ENCODE results near the gene ZNF276.

The ZNF276 gene

GRCh38 chr16:89733792-89734191 lies 12.5 kb downstream of the ZNF276 start:
- Histone ChIP-seq H3K18ac (ENCODE audit: low read length) (no peak overlapping the region), H3K79me1 (ENCODE audit: low read length) (no peaks in the 10 kb centered on the region), H3K23ac (ENCODE audit: low read length) (no peak overlapping the region), H2BK5ac (ENCODE audit: low read length) (no peak overlapping the region), H4K8ac (ENCODE audit: low read depth, low read length) (no peak overlapping the region), H2BK15ac (replicated peaks; ENCODE audit: low read depth) (no peak overlapping the region), H4K5ac (ENCODE audit: low read length) (no peak overlapping the region), H3K4me3 (ENCODE audit: low read length) (no peak overlapping the region), H3K27ac (ENCODE audit: low read depth, low read length) (no peak overlapping the region), H3K4me1 (ENCODE audit: control insufficient read depth, low read depth, low read length) (no peaks in the 10 kb centered on the region), H3K27me3 (ENCODE audit: insufficient read depth, low read length, poor library complexity) (no peaks in the 10 kb centered on the region), H3K4ac (ENCODE audit: low read depth, low read length) (no peak overlapping the region), H3K79me2 (ENCODE audit: control insufficient read depth, insufficient read depth, low read length) (no peaks in the 10 kb centered on the region), H2AK5ac (ENCODE audit: low read length) (no peak overlapping the region), H3K56ac (ENCODE audit: low read length) (no peak overlapping the region), H3K36me3 (ENCODE audit: control insufficient read depth, insufficient read depth, low read length) (peaks cover 18% of the 10 kb centered on the region), H3K9ac (ENCODE audit: low read length) (no peak overlapping the region), H2BK120ac (ENCODE audit: low read depth, low read length) (no peak overlapping the region), H3K4me2 (ENCODE audit: low read length) (no peak overlapping the region)
- DNase-seq = no peak
- no CpG with 5 or more reads among the region's 21 CpGs for WGBS (ENCODE audit: extremely low coverage, insufficient coverage, low lambda C conversion rate)

DNA sequence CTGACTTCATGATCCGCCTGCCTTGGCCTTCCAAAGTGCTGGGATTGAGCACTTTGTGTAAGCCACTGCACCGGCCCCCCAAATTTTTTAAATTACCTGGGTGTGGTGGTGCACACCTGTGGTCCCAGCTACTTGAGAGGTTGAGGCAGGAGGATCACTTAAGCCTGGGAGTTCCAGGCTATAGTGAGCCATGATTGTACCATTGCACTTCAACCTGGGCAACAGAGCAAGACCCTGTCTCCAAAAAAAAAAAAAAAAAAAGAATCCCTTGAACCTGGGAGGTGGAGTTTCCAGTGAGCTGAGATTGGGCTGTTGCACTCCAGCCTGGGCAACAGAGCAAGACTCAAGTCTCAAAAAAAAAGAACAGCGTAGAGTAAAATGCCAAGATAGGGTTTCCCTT lies 15.2 kb downstream of the ZNF276 start:
- Histone ChIP-seq H3K4ac (ENCODE audit: low read depth, low read length) (no peak overlapping the region), H3K4me1 (ENCODE audit: control insufficient read depth, low read depth, low read length) (no peaks in the 10 kb centered on the region), H3K27ac (ENCODE audit: low read depth, low read length) (no peak overlapping the region), H4K8ac (ENCODE audit: low read depth, low read length) (no peak overlapping the region), H3K36me3 (ENCODE audit: control insufficient read depth, insufficient read depth, low read length) (peaks cover 21% of the 10 kb centered on the region), H2BK120ac (ENCODE audit: low read depth, low read length) (no peak overlapping the region), H2AK5ac (ENCODE audit: low read length) (no peak overlapping the region), H3K4me2 (ENCODE audit: low read length) (no peak overlapping the region), H3K79me2 (ENCODE audit: control insufficient read depth, insufficient read depth, low read length) (no peaks in the 10 kb centered on the region), H2BK15ac (replicated peaks; ENCODE audit: low read depth) (no peak overlapping the region), H2BK5ac (ENCODE audit: low read length) (no peak overlapping the region), H3K56ac (ENCODE audit: low read length) (no peak overlapping the region), H3K27me3 (ENCODE audit: insufficient read depth, low read length, poor library complexity) (no peaks in the 10 kb centered on the region), H3K18ac (ENCODE audit: low read length) (no peak overlapping the region), H3K4me3 (ENCODE audit: low read length) (no peak overlapping the region), H3K79me1 (ENCODE audit: low read length) (no peaks in the 10 kb centered on the region), H3K9ac (ENCODE audit: low read length) (no peak overlapping the region), H3K23ac (ENCODE audit: low read length) (no peak overlapping the region), H4K5ac (ENCODE audit: low read length) (no peak overlapping the region)
- no CpG with 5 or more reads among the region's 3 CpGs for WGBS (ENCODE audit: extremely low coverage, insufficient coverage, low lambda C conversion rate)
- no peak for DNase-seq

- H3K56ac ChIP-seq (ENCODE audit: low read length) = no peak overlapping the region
- no peaks in the 10 kb centered on the region for H3K4me1 ChIP-seq (ENCODE audit: control insufficient read depth, low read depth, low read length)
- H2AK5ac ChIP-seq (ENCODE audit: low read length) = no peak overlapping the region
- no peak overlapping the region for H3K4me2 ChIP-seq (ENCODE audit: low read length)
- peaks cover 21% of the 10 kb centered on the region for H3K36me3 ChIP-seq (ENCODE audit: control insufficient read depth, insufficient read depth, low read length)
- H3K4ac ChIP-seq (ENCODE audit: low read depth, low read length) = no peak overlapping the region
- H3K79me1 ChIP-seq (ENCODE audit: low read length) = no peaks in the 10 kb centered on the region
- no peak overlapping the region for H3K9ac ChIP-seq (ENCODE audit: low read length)
- WGBS (ENCODE audit: extremely low coverage, insufficient coverage, low lambda C conversion rate) = no CpG with 5 or more reads among the region's 20 CpGs
- H3K4me3 ChIP-seq (ENCODE audit: low read length) = no peak overlapping the region
- H3K79me2 ChIP-seq (ENCODE audit: control insufficient read depth, insufficient read depth, low read length) = no peaks in the 10 kb centered on the region
- H3K23ac ChIP-seq (ENCODE audit: low read length) = no peak overlapping the region
- H4K5ac ChIP-seq (ENCODE audit: low read length) = no peak overlapping the region
- no peak overlapping the region for H3K18ac ChIP-seq (ENCODE audit: low read length)
- H3K27ac ChIP-seq (ENCODE audit: low read depth, low read length) = no peak overlapping the region
- H2BK5ac ChIP-seq (ENCODE audit: low read length) = no peak overlapping the region
- H4K8ac ChIP-seq (ENCODE audit: low read depth, low read length) = no peak overlapping the region
- H2BK15ac ChIP-seq (replicated peaks; ENCODE audit: low read depth) = no peak overlapping the region
- H2BK120ac ChIP-seq (ENCODE audit: low read depth, low read length) = no peak overlapping the region
- DNase-seq = no peak
- H3K27me3 ChIP-seq (ENCODE audit: insufficient read depth, low read length, poor library complexity) = no peaks in the 10 kb centered on the region
Observed at GRCh38 chr16:89737341-89738071, 16.2 kb downstream of the ZNF276 start.

DNA sequence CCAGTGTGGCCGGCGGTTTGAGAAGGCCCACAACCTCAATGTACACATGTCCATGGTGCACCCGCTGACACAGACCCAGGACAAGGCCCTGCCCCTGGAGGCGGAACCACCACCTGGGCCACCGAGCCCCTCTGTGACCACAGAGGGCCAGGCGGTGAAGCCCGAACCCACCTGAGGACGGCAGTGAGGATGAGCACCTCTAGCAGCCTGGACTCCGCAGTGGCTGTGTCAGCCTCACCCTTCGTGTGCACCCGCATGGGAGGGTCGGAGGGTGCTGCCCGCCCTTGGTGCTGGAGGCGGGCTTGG lies 16.7 kb downstream of the ZNF276 start:
- no peak overlapping the region for H3K4ac ChIP-seq (ENCODE audit: low read depth, low read length)
- no peak overlapping the region for H2AK5ac ChIP-seq (ENCODE audit: low read length)
- H3K4me3 ChIP-seq (ENCODE audit: low read length) = no peak overlapping the region
- H3K23ac ChIP-seq (ENCODE audit: low read length) = no peak overlapping the region
- H3K9ac ChIP-seq (ENCODE audit: low read length) = no peak overlapping the region
- no peak overlapping the region for H3K4me2 ChIP-seq (ENCODE audit: low read length)
- H3K18ac ChIP-seq (ENCODE audit: low read length) = no peak overlapping the region
- no CpG with 5 or more reads among the region's 14 CpGs for WGBS (ENCODE audit: extremely low coverage, insufficient coverage, low lambda C conversion rate)
- no peaks in the 10 kb centered on the region for H3K4me1 ChIP-seq (ENCODE audit: control insufficient read depth, low read depth, low read length)
- no peak overlapping the region for H2BK15ac ChIP-seq (replicated peaks; ENCODE audit: low read depth)
- no peak overlapping the region for H2BK5ac ChIP-seq (ENCODE audit: low read length)
- no peaks in the 10 kb centered on the region for H3K79me1 ChIP-seq (ENCODE audit: low read length)
- DNase-seq = no peak
- H3K79me2 ChIP-seq (ENCODE audit: control insufficient read depth, insufficient read depth, low read length) = no peaks in the 10 kb centered on the region
- no peak overlapping the region for H4K5ac ChIP-seq (ENCODE audit: low read length)
- no peaks in the 10 kb centered on the region for H3K27me3 ChIP-seq (ENCODE audit: insufficient read depth, low read length, poor library complexity)
- no peak overlapping the region for H4K8ac ChIP-seq (ENCODE audit: low read depth, low read length)
- H3K27ac ChIP-seq (ENCODE audit: low read depth, low read length) = no peak overlapping the region
- peaks cover 26% of the 10 kb centered on the region for H3K36me3 ChIP-seq (ENCODE audit: control insufficient read depth, insufficient read depth, low read length)
- no peak overlapping the region for H3K56ac ChIP-seq (ENCODE audit: low read length)
- H2BK120ac ChIP-seq (ENCODE audit: low read depth, low read length) = no peak overlapping the region

DNA sequence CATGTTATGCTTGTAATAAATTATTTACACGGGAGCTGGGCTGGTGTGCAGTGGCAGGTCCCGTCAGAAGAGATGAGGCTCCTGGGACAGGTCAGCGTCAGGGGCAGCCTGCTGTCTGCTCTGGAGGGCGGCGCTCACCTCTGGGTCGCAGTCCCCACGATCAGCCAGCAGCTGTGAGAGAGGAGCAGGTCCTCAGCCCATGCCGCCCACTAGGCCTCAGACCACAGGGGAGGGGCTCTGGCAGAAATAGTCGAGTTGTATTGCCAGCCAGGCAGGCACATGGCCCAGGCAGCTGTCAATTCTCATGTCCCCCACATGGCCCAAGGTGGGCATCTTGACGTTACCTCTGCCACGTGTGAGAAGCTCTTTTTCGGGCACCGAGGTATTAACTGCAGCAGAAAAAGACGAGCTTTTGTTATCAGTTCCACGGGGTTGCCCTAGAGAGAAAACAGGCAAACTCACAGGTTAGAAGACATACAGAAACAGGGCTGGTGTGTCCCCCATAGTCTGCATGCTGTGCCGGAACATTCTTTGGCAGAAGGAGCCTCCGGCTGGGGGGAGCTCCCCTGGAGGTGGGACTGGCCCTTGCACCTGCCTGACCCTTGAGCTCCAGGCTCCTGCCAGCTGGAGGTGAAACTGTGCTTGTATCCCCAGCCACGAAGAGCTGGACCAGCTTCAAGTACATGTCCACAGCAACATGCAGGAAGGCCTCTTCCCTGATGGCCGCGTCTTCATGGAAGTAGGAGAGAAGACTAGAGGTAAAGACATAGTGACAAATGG lies 17.4 kb downstream of the ZNF276 start:
- Histone ChIP-seq H2AK5ac (ENCODE audit: low read length) (no peak overlapping the region), H3K36me3 (ENCODE audit: control insufficient read depth, insufficient read depth, low read length) (peaks cover 28% of the 10 kb centered on the region), H4K8ac (ENCODE audit: low read depth, low read length) (no peak overlapping the region), H3K4me1 (ENCODE audit: control insufficient read depth, low read depth, low read length) (no peaks in the 10 kb centered on the region), H3K4me2 (ENCODE audit: low read length) (no peak overlapping the region), H3K23ac (ENCODE audit: low read length) (no peak overlapping the region), H3K4ac (ENCODE audit: low read depth, low read length) (no peak overlapping the region), H3K79me1 (ENCODE audit: low read length) (no peaks in the 10 kb centered on the region), H3K18ac (ENCODE audit: low read length) (no peak overlapping the region), H3K9ac (ENCODE audit: low read length) (no peak overlapping the region), H4K5ac (ENCODE audit: low read length) (no peak overlapping the region), H3K27me3 (ENCODE audit: insufficient read depth, low read length, poor library complexity) (no peaks in the 10 kb centered on the region), H2BK15ac (replicated peaks; ENCODE audit: low read depth) (no peak overlapping the region), H3K79me2 (ENCODE audit: control insufficient read depth, insufficient read depth, low read length) (no peaks in the 10 kb centered on the region), H2BK5ac (ENCODE audit: low read length) (no peak overlapping the region), H2BK120ac (ENCODE audit: low read depth, low read length) (no peak overlapping the region), H3K56ac (ENCODE audit: low read length) (no peak overlapping the region), H3K4me3 (ENCODE audit: low read length) (no peak overlapping the region), H3K27ac (ENCODE audit: low read depth, low read length) (no peak overlapping the region)
- WGBS (ENCODE audit: extremely low coverage, insufficient coverage, low lambda C conversion rate) = no CpG with 5 or more reads among the region's 20 CpGs
- no peak for DNase-seq

All from mesendoderm (in vitro differentiated cells).